ENCODE results near the gene PCBP2. TPM values are rescaled to one million over a fixed set of nuclear protein-coding genes. Genes with fewer than 3 reads are reported as not detected.

Gene PCBP2
- polyA plus RNA-seq, 3 donors, result 79.6 to 588 (median 81.9) TPM

DNA sequence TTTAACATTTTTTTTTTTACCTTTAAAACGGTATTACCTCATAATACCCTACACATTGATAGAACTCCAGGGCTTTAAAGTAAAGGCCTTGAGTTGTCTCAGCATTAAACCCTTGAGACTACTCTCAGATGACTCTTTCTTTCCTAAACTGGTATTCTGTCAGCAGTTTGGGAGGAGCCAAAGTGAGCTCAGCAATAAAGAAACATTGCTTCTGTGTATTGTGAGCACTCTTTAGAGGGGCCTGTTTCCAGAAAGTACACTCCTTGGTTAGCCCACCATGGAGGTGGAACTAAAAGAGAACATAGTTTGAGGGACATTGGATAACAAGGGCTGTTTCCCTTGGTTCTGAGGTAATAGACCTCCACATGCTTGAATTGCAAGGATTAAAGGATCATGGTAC lies 27.0 kb downstream of the PCBP2 start:
- H3K27ac ChIP-seq (ENCODE audit: low read depth in 1 of 2, low read length in 2 of 2), result no peak overlapping the region
- Mint-ChIP-seq H3K27ac (no peak overlapping the region), H3K4me1 (no peaks in the 10 kb centered on the region), H3K27me3 (ENCODE audit: low read depth in 3 of 3) (no peaks in the 10 kb centered on the region), H3K9me3 (no peaks in the 10 kb centered on the region), H3K36me3 (peaks cover 69 to 82% of the 10 kb centered on the region in 2 donors), H3K4me3 (no peak overlapping the region)
- peaks cover 99% of the 10 kb centered on the region for H4K20me1 ChIP-seq (ENCODE audit: insufficient read depth, low read length)
- H3K4me2 ChIP-seq (replicated peaks; ENCODE audit: extremely low read depth, low read length, poor library complexity, severe bottlenecking), result no peak overlapping the region
- TF ChIP-seq, protein P1, sequence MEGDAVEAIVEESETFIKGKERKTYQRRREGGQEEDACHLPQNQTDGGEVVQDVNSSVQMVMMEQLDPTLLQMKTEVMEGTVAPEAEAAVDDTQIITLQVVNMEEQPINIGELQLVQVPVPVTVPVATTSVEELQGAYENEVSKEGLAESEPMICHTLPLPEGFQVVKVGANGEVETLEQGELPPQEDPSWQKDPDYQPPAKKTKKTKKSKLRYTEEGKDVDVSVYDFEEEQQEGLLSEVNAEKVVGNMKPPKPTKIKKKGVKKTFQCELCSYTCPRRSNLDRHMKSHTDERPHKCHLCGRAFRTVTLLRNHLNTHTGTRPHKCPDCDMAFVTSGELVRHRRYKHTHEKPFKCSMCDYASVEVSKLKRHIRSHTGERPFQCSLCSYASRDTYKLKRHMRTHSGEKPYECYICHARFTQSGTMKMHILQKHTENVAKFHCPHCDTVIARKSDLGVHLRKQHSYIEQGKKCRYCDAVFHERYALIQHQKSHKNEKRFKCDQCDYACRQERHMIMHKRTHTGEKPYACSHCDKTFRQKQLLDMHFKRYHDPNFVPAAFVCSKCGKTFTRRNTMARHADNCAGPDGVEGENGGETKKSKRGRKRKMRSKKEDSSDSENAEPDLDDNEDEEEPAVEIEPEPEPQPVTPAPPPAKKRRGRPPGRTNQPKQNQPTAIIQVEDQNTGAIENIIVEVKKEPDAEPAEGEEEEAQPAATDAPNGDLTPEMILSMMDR (IDR thresholded peaks at IDR 0.05), result no peak
- no peaks in the 10 kb centered on the region for H3K9me3 ChIP-seq (replicated peaks in 1 of 2; ENCODE audit: control insufficient read depth in 1 of 2, insufficient read depth in 1 of 2, low read length in 2 of 2)
- no peak overlapping the region for H3K9ac ChIP-seq (ENCODE audit: insufficient read depth, low read length, poor library complexity, severe bottlenecking)
- H2AFZ ChIP-seq (ENCODE audit: insufficient read depth, low read depth, low read length, poor library complexity, severe bottlenecking), result no peak overlapping the region
- H3K4me1 ChIP-seq (ENCODE audit: control insufficient read depth in 1 of 2, insufficient read depth in 2 of 2, low read length in 2 of 2), result no peaks in the 10 kb centered on the region
- H3K4me3 ChIP-seq (replicated peaks in 1 of 3; ENCODE audit: low read depth in 2 of 3, low read length in 3 of 3), result no peak overlapping the region
- peaks cover 45% of the 10 kb centered on the region for H3K79me2 ChIP-seq (ENCODE audit: insufficient read depth, low read length)
- H3K36me3 ChIP-seq (replicated peaks in 1 of 2; ENCODE audit: control insufficient read depth in 1 of 2, insufficient read depth in 2 of 2, low read length in 2 of 2), result peaks cover 91 to 100% of the 10 kb centered on the region in 2 donors
- intact Hi-C loops (cut with micrococcal nuclease), result no loop called here
- no peak for DNase-seq
- 86% methylated on average over 1 of the region's 1 CpG for WGBS (ENCODE audit: insufficient coverage)
- no peaks in the 10 kb centered on the region for H3K27me3 ChIP-seq (ENCODE audit: control insufficient read depth in 2 of 2, insufficient read depth in 2 of 2, low read length in 2 of 2)

DNA sequence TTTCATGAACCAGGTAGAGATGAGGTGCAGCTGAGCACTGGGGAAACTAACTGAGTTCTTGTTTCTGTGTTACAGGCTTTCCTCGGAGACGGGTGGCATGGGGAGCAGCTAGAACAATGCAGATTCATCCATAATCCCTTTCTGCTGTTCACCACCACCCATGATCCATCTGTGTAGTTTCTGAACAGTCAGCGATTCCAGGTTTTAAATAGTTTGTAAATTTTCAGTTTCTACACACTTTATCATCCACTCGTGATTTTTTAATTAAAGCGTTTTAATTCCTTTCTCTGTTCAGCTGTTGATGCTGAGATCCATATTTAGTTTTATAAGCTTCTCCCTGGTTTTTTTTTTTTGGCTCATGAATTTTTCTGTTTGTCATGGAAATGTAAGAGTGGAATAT lies 27.4 kb downstream of the PCBP2 start:
- Histone ChIP-seq H3K4me2 (replicated peaks; ENCODE audit: extremely low read depth, low read length, poor library complexity, severe bottlenecking) (no peak overlapping the region), H3K9ac (ENCODE audit: insufficient read depth, low read length, poor library complexity, severe bottlenecking) (no peak overlapping the region), H3K4me1 (ENCODE audit: control insufficient read depth in 1 of 2, insufficient read depth in 2 of 2, low read length in 2 of 2) (no peaks in the 10 kb centered on the region), H3K9me3 (replicated peaks in 1 of 2; ENCODE audit: control insufficient read depth in 1 of 2, insufficient read depth in 1 of 2, low read length in 2 of 2) (no peaks in the 10 kb centered on the region), H3K27me3 (ENCODE audit: control insufficient read depth in 2 of 2, insufficient read depth in 2 of 2, low read length in 2 of 2) (no peaks in the 10 kb centered on the region), H2AFZ (ENCODE audit: insufficient read depth, low read depth, low read length, poor library complexity, severe bottlenecking) (no peak overlapping the region), H4K20me1 (ENCODE audit: insufficient read depth, low read length) (peaks cover 99% of the 10 kb centered on the region), H3K36me3 (replicated peaks in 1 of 2; ENCODE audit: control insufficient read depth in 1 of 2, insufficient read depth in 2 of 2, low read length in 2 of 2) (peaks cover 87 to 100% of the 10 kb centered on the region in 2 donors), H3K27ac (ENCODE audit: low read depth in 1 of 2, low read length in 2 of 2) (no peak overlapping the region), H3K4me3 (replicated peaks in 1 of 3; ENCODE audit: low read depth in 2 of 3, low read length in 3 of 3) (no peak overlapping the region), H3K79me2 (ENCODE audit: insufficient read depth, low read length) (peaks cover 40% of the 10 kb centered on the region)
- no CpG with 5 or more reads among the region's 5 CpGs for WGBS (ENCODE audit: insufficient coverage)
- H3K36me3 Mint-ChIP-seq, result peaks cover 66 to 81% of the 10 kb centered on the region in 2 donors
- TF ChIP-seq, protein P1 (IDR thresholded peaks at IDR 0.05), result no peak
- H3K27me3 Mint-ChIP-seq (ENCODE audit: low read depth in 3 of 3), result no peaks in the 10 kb centered on the region
- H3K4me1 Mint-ChIP-seq, result no peaks in the 10 kb centered on the region
- H3K4me3 Mint-ChIP-seq, result no peak overlapping the region
- DNase-seq, result no peak
- intact Hi-C loops (cut with micrococcal nuclease), result no loop called here
- no peak overlapping the region for H3K27ac Mint-ChIP-seq
- no peaks in the 10 kb centered on the region for H3K9me3 Mint-ChIP-seq

Measured in CD14-positive monocyte (primary cell).